CD4-positive, alpha-beta T cell treated with Interferon alpha-2 for 1 hour (primary cell): ENCODE data around the gene GALNT18.

Experiments
- DNase-seq, 2 donors: peaks; one replicate each; pipeline ENCODE4 v3.0.0-alpha.2; 2020 to 2022

Gene GALNT18

DNA sequence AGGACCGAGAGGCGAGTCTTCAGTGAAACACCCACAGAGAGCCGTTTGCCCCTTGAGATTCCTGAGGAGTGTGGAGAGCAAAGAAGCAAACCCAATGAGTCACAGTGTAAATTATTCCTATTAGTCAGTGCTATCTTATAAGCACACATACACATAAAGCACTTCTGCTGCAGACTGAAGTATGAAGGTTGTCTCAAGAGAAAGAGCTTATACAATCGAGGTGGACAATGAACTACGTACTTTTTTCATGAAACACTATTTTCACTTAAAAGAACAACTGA, 37.3 kb downstream of the GALNT18 start:
- no peak for DNase-seq

DNA sequence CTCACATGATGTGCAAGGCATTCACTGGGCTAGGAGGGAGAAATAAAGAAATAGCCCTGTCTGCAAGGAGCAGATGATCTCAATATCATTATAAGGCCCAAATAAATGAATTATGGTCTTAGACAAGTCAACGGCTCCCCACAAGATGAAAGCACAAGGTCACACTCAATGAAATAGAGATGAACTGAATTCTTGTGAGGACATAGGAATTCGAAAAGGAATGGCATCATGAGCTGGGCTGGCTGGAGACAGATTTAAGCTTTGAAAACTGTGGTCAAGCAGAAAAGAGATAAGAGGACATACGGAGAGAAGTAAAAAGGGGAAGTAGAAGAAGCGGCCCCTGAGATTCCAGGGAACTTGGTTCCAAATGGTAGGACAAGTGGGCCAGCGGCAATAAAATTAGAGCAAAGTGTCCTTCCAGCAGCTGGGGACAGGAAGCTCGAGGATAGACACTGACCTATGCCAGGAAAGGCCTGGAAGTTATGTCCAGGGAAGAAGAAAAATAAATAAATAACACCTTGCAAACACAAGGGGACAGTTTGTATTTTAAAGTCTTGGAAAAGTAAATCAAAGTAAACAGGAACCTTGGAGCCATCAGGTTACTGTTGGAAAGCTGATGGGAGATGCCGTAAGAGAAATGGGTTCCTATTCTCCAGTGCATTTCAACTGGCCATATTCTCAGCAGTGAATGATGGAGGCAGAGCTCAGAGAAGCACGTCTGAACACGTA, 37.8 kb downstream of the GALNT18 start:
- DNase-seq, result no peak

DNA sequence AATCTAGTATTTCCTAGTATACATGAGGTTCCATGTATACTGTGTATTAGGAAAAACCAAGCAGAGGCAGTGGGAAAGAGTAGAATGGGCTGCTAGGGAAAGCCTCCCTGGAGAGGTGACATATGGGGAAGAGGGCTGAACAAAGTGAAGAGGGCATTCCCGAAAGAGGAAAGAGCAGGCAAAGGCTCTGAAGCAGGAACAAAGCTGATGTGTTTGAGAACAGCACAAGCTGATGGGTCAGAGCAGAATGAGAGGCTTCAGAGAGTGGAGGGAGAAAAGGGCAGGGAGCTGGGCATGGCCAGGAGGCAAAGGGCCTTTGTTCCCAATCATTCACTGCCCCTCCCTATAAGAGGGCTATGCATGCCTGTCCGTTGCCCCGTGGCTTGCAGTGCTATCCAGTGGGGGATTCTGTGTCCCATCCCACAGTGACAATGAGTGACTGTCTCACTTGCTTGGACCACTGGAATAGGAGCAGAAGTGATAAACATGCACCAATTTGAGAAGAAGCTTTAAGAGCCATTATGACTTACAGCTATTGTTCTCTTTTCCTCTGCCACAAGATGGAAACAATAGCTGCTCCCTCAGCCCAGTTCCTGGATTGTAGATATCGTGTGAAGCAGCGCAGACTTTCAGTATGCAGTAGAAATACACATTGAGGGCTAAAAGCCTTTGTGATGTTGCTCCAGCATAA, 39.6 kb downstream of the GALNT18 start:
- no peak for DNase-seq

DNA sequence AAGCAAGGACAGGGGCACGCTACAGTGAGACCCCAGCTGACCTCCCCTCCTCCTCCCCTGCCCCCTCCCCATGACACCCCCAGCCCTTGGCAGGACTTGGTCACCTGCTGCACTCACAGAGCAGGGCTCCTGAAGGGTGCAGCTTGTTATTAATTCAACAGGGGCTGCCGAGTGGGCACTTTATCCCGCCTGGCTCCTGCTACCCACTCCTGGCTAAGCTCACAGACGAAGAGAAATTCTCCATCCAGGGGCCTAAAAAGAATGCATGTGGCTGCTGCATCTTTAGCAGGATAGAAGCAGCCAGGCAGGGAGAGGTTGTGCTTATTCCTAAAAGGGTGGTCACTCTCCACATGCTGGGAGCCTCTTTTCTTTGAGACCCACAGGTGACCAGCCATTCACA, 40.3 kb downstream of the GALNT18 start:
- no peak for DNase-seq

DNA sequence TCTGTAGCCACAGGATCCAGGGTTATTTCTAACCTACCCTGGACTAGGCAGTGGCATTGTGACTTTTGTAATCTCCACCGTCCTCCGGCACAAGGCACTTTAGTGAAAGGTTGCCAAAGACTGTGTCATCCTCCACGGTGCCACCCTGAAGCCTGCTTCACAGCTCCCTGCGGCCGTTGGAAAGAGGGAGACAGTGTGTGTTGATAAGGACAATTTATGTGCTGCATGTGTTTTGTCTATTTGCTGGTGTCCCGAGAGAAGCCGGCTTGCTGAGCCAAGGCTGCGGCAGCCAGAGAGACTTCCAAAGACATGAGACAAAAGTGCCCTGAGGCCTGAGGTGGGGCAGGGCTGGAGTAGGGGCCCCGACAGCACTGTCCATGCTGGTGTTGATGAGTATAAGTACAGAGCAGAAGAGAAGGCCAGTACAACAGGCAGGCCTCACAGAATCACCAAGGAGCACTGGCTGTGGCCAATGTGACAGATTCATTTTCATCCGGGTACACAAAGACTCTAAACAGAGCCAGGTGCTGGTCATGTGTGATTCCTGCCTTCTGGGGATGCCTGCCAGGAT, 40.9 kb downstream of the GALNT18 start:
- no peak for DNase-seq

DNA sequence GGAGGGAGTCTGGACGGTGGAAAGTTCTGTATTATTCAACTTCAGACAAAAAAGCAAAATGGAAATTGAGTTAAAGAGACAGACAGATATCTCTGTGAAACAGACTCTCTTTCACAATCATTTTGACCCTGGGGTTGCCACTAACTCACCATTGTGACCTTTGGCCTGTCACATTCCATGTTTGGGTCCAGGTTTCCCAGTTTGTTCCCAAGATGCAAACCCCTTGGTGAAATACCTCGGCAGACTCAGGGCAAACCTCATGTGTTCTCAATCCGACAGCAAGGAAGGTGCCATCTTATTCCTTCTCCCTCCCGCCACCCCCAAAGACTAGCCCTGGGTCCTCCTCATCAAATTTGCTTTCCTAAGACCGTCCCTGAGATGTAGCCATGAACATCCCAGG, 41.8 kb downstream of the GALNT18 start:
- no peak for DNase-seq

DNA sequence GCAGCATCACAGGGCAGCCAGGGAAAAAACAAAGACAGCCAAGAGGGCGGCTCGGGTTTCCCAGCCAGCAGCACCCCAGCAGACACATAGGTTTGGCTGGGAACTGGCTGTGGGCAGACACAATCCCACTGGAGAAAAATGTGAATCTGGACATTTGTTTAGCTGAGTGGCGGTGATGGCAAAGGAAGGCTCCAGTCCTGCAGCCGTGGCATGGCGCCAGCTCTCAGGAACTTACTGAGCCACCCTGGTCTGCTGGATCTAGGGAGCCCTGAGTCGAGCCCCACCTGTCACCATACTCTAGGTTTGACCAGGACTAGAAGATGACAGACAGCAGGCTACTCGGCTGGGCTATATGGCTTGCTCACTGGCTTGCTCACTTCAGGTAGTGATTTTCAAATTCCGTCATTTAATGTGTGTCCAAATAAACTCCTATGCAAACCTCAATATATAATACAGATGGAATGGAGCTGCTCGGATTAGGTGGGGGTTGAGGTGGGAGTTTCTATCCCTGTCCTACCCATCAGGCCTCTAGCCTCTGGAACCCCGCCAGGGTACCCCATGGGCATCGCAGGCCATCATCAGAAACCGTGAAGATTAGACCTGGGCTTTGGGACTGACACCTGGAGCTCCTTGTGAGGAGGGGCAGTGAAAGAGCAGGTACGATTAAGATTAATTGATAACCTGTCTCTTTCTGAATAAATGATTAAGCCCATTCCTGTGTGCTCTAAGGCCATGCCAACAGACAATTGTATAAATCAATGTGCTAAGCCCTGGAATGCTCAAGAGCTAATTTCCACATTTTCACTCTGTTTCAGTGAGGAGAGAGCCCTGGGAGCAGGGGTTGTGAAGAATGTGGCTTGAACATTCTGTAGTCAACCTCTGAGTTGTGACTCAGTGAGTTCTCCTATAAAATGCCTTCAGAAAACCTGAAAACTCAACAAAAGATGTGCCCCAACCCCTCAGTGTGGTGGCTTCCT, 42.5 kb downstream of the GALNT18 start:
- no peak for DNase-seq

DNA sequence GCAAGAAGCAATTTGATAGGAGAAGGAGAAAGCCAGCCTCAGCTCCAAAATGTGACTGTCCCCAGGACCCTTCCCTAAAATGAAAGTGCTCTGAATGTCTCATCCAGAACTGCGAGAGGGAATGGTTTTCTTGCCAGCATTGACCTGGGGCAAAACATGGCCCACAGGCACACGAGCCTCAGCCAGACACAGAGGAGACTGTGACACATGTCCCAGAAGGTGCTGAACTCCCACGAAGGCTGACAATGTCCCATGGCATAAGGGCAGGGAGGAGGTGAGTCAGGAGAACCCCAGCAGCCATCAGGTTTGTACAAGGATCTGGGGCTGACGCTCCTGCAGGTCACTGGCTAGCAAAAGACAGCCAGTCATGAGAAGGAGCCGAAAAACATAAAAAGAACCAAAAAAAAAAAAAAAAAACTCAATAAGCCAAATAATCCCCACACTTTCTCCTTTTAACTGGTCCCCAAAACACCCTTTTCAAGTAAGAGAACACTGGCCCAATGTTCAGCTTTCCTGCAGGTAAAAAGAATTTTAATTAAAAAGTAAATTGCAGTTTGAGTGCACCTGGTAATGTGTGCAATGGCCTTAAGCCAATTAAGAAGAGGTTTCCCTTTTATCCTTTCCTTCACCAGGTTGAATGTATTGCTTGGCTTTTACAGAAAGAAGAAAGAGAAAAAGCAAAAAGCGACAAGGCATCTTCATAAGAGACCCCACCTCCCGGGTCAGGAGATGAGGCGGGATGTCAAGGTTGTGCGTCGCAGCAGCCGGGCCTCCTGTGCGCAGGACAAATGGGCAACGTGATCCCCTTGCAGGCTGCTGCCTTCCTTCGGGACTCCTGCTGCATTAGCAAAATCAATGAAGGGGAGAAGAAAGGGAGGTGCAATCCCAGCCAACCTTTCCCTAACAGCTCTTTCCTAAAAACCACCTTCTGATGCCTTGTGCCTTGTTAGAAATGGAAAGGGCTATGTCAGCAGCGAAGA, 43.6 kb downstream of the GALNT18 start:
- no peak for DNase-seq

DNA sequence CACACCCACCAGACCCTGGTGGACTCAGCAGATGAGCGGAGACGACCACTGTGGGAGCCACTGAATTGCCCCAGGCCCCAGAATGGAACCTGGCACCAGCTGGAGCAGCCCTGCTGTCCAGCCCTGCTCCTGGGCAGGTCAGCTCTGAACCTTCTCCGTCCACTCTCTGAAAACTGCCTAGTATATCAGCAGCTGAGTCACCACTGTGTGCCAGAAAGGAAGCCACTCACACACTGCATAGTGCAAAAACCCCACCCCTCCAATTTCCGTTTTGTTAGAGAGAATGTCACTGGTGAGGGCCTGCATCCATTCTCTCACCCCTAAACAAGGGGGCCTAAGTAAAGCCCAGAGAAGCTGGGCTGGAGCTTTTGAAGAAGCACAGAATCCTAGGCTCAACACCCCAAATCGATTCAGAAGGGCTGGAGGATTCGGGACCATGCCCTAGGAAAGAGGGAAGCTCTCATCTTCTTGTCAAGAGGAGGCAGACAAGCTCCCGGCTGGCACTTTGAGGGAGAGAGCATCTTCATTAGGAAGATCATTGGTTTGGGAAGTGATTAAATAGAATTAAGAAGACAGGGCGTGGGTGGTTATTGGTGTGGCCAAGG, 44.5 kb downstream of the GALNT18 start:
- DNase-seq, result peak in 1 of 2 donors; percentile 13

DNA sequence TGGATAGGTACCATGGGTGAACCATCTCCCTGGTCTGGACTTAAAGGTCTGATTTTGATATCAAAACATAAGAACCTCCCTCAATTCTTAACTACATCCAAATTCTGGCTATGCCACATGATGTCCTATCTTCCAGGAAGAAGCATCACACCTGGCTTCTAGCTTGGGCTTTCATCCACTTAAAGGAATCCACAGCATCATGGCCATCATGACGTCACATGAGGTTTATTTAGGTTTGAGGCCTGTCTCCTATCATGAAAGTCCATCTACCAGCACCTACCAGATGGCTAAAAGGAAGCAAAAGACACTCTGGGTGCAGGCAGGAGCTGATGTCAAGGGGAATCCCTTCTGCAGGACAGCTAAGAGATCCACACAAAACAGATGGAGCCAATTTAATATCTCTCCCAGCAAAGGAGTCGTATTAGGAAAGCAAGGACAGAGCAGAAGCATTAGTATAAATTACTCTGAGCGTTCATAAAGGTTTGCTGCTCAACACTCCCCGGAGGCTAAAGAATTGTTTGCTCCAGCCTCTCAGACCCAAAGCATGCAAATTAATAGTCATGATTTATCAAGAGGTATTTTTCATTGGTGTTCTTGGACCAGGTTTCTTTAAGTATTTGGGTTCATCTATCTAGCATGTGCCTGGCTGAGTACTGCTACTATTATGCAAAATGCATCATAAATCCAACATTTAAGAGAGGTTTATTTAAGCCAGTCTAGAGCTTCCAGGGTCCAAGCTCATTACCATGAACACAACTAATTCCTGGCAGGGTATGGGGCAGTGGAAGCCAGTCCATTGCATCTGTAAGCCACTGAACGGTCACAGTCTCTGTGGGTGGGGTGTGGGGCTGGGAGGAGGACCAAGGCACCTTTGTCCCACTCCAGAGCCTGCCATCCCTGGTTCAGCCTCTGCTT, 47.2 kb downstream of the GALNT18 start:
- DNase-seq, result no peak

DNA sequence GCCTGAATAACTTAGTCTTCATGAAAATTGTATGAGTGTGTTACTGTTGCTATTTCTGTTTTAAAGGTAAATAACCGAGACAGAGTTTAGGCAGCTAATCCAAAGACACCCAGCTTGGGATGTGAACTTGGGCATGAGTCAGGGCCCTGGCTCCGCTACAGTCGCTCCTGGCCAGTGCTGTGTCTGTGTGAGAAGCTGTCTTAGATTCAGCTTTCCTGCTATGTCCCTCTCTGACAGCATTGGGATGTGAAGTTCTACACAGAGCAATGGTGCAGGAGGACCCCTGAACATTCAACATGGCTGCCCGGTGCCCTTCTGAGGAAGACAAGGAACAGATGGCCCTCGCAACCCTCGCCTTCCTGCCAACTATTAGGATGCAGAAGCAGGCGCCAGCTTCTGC, 49.4 kb downstream of the GALNT18 start:
- DNase-seq, result no peak

DNA sequence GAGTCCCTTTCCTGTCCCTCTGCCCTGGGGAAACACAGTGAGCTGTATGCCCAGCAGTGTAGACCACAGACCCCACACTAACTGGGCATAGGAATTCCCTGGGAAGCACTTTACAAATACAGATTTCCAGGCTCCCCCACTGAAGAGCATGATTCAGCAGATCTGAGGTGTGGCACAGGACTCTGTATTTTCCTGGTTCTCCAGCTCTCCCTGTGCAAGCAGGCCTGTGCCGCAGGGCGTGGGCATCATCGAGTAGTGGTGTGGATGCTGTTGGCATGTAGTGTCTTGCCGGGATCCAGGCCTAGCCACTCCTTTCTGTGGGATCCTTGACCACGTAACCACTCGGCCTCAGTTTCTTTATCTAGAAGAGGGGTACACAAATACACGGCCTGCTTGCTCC, 49.9 kb downstream of the GALNT18 start:
- DNase-seq, result no peak

DNA sequence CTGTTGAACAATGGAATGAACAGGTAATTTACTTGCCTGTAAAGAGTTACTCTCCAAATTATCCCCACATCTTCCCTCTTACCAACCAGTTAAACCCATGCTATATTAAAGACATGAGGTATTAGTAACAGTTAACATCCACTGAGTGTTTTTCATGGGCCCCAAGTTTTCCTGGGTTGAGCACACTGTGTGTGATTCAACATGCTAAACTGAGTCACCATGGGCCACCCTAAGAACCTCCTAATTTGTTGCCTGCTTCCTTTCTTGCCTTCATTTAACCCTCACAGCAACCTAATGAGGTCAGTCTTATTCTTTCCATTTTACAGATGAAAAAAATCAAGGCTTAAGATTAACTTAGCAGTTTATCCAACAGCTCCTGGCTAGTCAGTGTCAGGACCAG, 51.0 kb downstream of the GALNT18 start:
- no peak for DNase-seq

DNA sequence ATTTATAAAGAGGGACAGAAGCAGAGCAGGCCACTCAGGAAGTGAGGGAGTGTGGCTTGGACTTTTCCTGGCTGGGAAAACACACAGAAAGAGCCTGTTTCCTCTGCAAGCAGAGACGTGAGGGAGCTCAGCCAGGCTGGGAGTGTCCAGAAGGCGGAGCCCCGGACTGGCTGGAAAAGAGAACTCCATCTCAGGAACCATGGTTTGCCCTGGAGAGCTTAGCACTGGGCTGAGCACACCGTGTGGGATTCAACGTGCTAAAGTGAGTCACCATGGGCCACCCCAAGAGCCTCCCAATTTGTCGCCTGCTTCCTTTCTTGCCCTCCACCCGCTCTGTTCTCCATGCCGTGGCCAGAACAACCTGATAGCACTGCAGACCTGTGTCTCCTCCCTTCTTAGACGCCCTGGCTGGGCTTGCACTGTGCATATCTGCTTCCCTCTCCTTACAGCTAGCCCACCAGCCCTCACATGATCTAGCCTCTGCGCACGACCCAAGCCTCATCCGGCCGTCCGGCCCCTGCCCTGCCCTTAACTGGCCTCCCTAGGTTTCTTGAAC, 51.8 kb downstream of the GALNT18 start:
- DNase-seq, result no peak

DNA sequence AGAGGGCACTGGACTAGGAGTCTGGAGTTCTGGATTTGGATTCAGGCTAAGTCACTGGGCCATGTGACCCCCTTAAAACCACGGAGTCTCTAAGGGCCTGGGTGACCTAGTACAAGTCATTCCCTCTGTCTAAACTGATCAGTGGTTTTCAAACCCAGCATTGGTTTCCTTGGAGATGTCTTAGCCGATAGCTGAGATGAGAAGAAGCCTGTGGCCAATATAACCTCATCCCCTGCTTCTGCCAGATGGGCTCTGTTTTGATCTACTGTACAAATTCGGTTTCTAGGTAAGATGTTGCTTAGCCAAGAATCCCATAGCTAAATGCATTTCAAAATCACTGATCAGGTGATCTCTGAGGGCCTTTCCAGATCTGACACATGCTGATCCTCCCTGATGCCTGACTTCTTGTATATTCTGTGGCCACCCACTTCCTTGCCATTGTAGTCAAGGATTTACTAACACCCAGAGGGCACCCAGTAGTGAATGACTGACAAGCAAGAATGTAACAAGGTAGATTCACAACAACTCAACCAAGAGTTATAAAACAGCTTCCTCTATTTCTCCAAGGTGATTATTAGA, 53.1 kb downstream of the GALNT18 start:
- no peak for DNase-seq

DNA sequence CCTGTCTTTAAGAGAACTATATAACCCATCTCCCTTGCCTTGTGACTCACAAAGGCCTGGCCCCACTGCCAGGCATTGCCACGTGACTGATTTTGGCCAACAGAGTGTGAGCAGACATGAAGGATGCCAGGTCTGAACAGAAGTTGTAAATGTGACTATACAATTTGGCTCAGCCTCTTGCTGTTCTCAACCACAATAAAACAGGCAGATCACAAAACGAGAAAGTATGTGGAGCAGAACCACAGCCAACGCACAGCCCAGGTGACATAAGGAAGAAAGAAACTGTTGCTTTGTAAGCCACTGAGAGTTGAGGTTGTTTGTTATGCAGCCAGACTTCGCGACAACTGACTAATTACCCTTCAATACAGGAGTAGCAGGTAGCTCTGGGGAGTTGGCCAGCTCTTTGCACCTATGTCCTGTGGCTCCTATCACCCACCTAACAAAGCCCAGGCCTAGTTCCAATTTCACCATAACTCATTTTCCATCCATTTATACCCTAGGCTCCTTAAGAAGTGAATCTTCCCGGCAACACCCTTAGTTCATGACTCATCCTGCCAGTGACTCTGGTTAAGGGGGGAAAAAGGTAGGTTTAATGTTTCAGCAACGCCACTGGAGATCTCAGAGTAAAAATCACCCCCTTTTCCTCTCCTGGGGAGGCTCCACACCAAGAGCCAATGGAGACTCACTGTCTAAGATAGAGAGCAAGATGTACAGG, 53.7 kb downstream of the GALNT18 start:
- no peak for DNase-seq

DNA sequence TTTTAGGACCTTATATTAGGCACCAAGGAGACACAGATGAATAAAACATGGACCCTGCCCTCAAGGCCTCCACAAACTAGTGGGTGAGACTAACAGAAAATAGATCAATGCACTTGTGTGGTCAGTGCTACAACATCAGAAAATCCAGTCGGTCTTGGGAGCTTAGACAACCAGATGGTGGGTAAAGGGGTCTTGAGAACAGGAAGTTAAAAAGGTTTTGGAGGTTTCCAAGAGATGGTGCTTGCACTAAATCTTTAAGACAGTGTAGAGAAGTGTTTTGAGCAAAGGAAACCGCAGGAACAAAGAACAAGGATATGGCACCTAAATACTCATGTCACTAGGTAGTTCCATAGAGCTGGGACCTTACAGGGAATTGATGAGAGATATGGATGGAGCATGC, 56.2 kb downstream of the GALNT18 start:
- DNase-seq, result no peak

DNA sequence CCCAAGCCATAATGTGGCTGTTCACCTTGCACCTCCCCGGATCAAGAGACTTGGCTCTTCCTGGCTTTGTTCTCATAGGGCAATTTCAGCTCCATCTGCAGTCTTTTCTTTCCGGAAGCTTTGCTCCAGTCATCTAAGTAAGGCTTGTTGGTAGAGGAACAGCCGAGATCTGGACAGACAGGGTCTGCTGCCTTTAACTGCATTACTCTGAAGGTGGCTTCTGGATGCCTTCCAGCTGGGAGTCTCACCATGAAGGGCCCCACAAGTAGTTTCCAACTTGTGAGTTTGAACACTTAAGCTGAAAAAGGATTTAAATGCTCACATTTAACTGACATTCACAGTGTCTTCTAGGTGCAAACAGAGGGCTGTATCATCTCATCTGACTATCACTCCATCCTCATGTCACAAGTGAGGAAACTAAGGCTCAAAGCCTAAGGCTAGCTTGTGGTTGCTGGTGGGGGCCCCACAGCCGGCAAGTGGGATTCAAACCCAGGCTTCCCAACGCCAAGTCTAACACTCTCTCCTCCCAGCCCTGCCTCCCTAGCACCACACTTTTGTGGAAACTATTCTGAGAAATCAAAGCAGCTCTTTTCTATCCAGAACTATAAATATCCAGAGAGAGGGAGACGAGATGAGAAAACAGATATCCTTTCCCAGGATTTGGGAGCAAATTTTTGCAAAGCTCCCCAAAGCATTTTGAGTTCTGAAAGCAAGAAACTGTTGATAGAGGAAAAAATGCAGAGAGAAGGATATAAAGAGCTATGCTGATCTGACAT, 58.4 kb downstream of the GALNT18 start:
- no peak for DNase-seq
